Muscle layer of duodenum (tissue), 2 donors: ENCODE data around the gene WDR88.

ENCODE experiments used
- H3K27ac ChIP-seq: one replicate; pipeline ENCODE4 v1.7.0; 2013; ENCODE audit warnings: mild to moderate bottlenecking, low read length
- H3K27me3 ChIP-seq: one replicate; pipeline ENCODE4 v1.7.0; 2013; ENCODE audit warnings: low read depth, mild to moderate bottlenecking, control low read depth, low read length
- H3K36me3 ChIP-seq, 2 donors: one replicate each; pipeline ENCODE4 v1.7.0; 2013; ENCODE audit warnings: low read length in 2 of 2, control low read depth in 1 of 2, mild to moderate bottlenecking in 1 of 2; ENCODE audit not compliant: insufficient read depth in 2 of 2, control insufficient read depth in 1 of 2
- H3K4me1 ChIP-seq, 2 donors: one replicate each; pipeline ENCODE4 v1.7.0; 2013; ENCODE audit warnings: low read length in 2 of 2, mild to moderate bottlenecking in 2 of 2, control low read depth in 1 of 2, moderate library complexity in 1 of 2; ENCODE audit not compliant: insufficient read depth in 2 of 2, control insufficient read depth in 1 of 2
- H3K4me3 ChIP-seq, 2 donors: one replicate each; pipeline ENCODE4 v1.7.0; 2013; ENCODE audit warnings: low read length in 2 of 2, low read depth in 1 of 2, mild to moderate bottlenecking in 1 of 2
- H3K9me3 ChIP-seq, 2 donors: one replicate each; pipeline ENCODE4 v1.7.0; 2013; ENCODE audit warnings: low read length in 2 of 2, control low read depth in 1 of 2, mild to moderate bottlenecking in 1 of 2; ENCODE audit not compliant: control insufficient read depth in 1 of 2
- donor health status: healthy.

The WDR88 gene

DNA sequence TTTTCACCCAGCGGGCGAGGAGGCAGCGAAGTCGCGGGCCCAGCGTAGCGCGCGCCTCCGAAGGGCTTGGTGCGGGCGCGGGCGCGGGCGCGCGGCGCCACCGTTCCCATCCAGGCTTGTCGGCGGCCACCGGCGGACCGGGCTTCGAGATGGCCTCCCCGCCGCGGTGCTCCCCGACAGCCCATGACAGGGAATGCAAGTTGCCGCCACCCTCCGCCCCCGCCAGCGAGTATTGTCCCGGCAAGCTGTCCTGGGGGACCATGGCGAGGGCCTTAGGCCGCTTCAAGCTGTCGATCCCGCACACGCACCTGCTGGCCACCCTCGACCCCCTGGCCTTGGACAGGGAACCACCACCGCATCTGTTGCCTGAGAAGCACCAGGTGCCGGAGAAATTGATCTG, at the start of gene WDR88:
WDR88 (plus strand) TSS at position 94 of the 400 bp plus-strand sequence; CDS start at position 150, 56 bp downstream.
- Histone ChIP-seq H3K27ac (no peak within 1 kb of the TSS), H3K4me1 (peaks cover 0 to 3% of the 10 kb centered on the region in 2 donors), H3K4me3 (no peak within 1 kb of the TSS), H3K36me3 (peaks cover 9 to 35% of the 10 kb centered on the region in 2 donors), H3K9me3 (no peaks in the 10 kb centered on the region), H3K27me3 (no peaks in the 10 kb centered on the region)

DNA sequence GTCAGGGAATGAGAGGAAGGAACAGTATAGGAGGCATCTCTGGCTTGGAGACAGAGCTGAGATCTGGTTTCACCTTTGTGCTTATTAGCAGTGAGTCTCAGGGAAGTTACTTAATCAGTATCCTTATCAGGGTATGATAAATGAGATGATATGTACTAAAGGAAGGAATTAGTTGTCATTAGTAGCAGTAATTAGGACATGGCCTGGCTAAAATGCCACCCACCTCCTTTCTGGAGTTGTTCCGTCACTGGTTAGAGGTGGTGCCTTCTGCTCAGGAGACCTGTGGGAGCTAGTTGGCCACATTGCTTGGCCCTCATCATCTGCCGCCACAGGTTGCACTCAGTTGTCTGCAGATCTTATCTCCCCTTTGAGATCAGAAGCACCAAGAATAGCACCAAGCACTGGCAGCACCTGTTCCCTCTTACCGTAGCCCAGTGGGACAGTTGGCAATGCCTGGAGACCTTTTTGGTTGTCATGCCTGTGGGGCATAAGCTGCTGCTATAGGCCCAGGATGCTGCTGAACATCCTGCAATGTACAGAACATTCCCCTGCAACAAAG, 46.3 kb upstream of the WDR88 start:
- no peak overlapping the region for H3K27ac ChIP-seq
- H3K36me3 ChIP-seq = peaks cover 7 to 24% of the 10 kb centered on the region in 2 donors
- peaks cover 0 to 12% of the 10 kb centered on the region in 2 donors for H3K4me1 ChIP-seq
- no peaks in the 10 kb centered on the region for H3K9me3 ChIP-seq
- H3K27me3 ChIP-seq = no peaks in the 10 kb centered on the region
- no peak overlapping the region for H3K4me3 ChIP-seq

GRCh38 chr19:33086955-33087354, 45.0 kb upstream of the WDR88 start:
- H3K27ac ChIP-seq = no peak overlapping the region
- peaks cover 17 to 35% of the 10 kb centered on the region in 2 donors for H3K36me3 ChIP-seq
- no peak overlapping the region for H3K4me3 ChIP-seq
- H3K27me3 ChIP-seq = no peaks in the 10 kb centered on the region
- H3K4me1 ChIP-seq = peaks cover 0 to 6% of the 10 kb centered on the region in 2 donors
- H3K9me3 ChIP-seq = no peaks in the 10 kb centered on the region

- Histone ChIP-seq H3K4me1 (no peaks in the 10 kb centered on the region), H3K9me3 (no peaks in the 10 kb centered on the region), H3K36me3 (peaks cover 31 to 52% of the 10 kb centered on the region in 2 donors), H3K27ac (no peak overlapping the region), H3K27me3 (no peaks in the 10 kb centered on the region), H3K4me3 (no peak overlapping the region)
Observed at GRCh38 chr19:33089010-33089409, 42.9 kb upstream of the WDR88 start.

DNA sequence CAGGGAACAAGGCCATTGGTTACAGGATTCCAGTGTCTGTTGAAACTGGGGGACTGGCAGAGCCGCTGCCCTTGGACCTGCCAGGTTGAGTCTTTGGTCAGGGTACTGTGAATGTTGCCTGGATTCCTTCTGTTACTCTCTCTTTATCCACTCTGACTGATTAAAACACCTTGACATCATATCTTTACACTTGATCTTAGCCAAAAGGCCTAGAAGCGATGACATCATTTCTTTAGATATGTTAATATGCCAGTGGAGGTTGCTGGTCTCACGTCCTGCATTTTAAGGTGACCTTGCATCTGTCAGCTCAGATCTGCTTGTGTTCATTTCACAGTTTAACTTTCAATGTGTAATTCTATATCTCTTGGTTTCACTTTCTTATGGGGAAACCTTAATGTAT, 41.7 kb upstream of the WDR88 start:
- peaks cover 38 to 63% of the 10 kb centered on the region in 2 donors for H3K36me3 ChIP-seq

DNA sequence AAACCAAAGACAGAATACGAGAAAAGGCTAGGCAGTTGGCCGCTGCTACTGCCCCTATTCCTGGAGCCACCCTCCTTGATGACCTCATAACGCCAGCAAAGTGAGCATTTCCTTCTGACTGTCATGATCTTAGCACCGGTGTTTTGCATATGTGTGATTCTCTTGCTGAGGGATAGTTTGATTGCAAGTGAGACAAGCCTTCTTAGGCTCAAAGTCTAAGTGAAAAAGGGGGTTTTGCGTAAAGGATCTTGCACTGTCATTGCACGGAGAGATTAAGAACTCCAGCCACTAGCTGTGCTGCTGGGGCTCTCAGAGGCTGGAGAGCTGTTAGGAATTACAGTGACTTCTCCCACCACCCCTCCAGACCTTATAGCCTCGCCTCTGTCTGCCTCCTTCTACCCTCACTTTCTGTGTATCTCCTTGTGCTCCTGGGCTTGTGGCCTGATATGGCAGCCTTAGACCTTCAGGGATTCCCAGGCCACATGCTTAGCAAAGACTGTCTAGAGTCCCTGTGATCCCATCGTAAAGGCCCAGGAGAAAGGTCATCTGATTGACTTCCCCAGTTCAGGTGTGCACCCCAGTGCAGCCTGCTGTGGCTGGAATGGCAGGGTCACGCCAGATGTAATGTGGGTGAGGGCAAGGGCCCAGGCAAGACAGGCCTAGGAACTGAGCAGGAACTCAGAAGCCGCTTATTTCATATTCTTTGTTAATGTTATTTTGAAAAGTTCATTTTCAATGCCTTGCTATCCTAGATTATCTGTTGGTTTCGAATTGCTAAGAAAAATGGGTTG, 38.3 kb upstream of the WDR88 start:
- H3K27me3 ChIP-seq = no peaks in the 10 kb centered on the region
- H3K4me1 ChIP-seq = no peaks in the 10 kb centered on the region
- H3K27ac ChIP-seq = no peak overlapping the region
- no peak overlapping the region for H3K4me3 ChIP-seq
- peaks cover 61 to 87% of the 10 kb centered on the region in 2 donors for H3K36me3 ChIP-seq
- H3K9me3 ChIP-seq = no peaks in the 10 kb centered on the region

More for the DNA sequence above, 41.7 kb upstream of the WDR88 start:
- Histone ChIP-seq H3K27ac (no peak overlapping the region), H3K9me3 (no peaks in the 10 kb centered on the region), H3K4me3 (no peak overlapping the region), H3K27me3 (no peaks in the 10 kb centered on the region), H3K4me1 (no peaks in the 10 kb centered on the region)

GRCh38 chr19:33094436-33095067, 37.4 kb upstream of the WDR88 start:
- H3K27ac ChIP-seq = no peak overlapping the region
- H3K4me1 ChIP-seq = no peaks in the 10 kb centered on the region
- no peak overlapping the region for H3K4me3 ChIP-seq
- no peaks in the 10 kb centered on the region for H3K27me3 ChIP-seq
- no peaks in the 10 kb centered on the region for H3K9me3 ChIP-seq
- H3K36me3 ChIP-seq = peaks cover 62 to 81% of the 10 kb centered on the region in 2 donors

DNA sequence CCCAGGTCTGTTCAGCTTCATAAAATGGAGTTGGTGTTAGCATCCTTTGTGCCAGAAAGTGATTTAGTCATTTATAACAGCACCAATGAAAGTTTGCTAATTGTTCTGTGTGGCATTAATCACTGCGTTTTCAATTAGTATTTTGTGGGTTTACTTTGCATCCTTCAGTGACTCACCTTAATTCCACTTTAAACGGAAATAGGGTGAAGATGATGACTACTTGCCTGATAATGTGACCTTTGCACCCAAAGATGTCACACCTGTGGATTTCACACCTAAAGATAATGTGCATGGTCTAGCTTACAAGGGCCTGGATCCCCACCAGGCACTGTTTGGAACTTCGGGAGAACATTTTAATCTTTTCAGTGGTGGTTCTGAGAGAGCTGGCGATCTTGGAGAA, 35.9 kb upstream of the WDR88 start:
- H3K9me3 ChIP-seq = no peaks in the 10 kb centered on the region
- H3K27me3 ChIP-seq = no peaks in the 10 kb centered on the region
- H3K36me3 ChIP-seq = peaks cover 59 to 77% of the 10 kb centered on the region in 2 donors
- no peaks in the 10 kb centered on the region for H3K4me1 ChIP-seq
- no peak overlapping the region for H3K4me3 ChIP-seq
- H3K27ac ChIP-seq = no peak overlapping the region

GRCh38 chr19:33098055-33098534, 33.8 kb upstream of the WDR88 start:
- peaks cover 59 to 71% of the 10 kb centered on the region in 2 donors for H3K36me3 ChIP-seq
- H3K27me3 ChIP-seq = no peaks in the 10 kb centered on the region
- H3K27ac ChIP-seq = no peak overlapping the region
- no peaks in the 10 kb centered on the region for H3K4me1 ChIP-seq
- no peak overlapping the region for H3K4me3 ChIP-seq
- no peaks in the 10 kb centered on the region for H3K9me3 ChIP-seq

DNA sequence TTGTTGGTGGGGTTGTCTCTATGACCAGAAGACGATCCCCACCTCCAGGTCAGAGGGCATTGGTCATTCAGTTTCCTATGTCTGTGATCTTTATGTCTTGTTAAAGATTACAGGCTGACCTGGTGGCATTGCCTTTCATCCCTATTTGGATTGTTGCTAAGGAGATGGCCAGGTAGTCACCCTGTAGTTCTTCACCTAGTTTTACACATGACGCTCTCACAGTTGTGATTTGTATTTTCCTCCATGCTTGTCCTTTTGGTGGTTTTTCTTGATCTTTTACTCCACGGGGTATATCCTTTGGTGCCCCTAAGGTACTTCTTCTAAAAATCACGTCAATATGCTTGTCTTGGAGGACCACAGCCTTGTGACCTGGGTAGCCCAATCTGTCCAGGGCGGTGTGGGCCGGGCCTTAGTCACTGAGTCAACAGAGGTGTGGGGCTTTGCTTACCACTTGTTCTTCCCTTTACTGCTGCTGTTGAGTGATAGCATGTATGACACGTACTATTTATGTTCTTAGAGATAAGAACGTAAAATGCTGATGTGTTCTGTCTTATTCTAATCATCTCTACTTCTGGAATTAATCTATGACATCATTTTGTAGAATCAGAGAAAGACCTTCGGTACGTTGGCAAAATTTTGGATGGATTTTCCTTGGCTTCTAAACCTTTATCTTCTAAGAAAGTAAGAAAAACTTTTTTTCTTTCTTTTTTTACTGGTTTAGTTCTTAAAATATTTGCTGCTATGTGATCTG, 30.8 kb upstream of the WDR88 start:
- Histone ChIP-seq H3K27me3 (no peaks in the 10 kb centered on the region), H3K36me3 (peaks cover 43 to 56% of the 10 kb centered on the region in 2 donors), H3K27ac (no peak overlapping the region), H3K4me1 (no peaks in the 10 kb centered on the region), H3K9me3 (no peaks in the 10 kb centered on the region), H3K4me3 (no peak overlapping the region)

GRCh38 chr19:33102893-33103292, 29.0 kb upstream of the WDR88 start:
- Histone ChIP-seq H3K27me3 (no peaks in the 10 kb centered on the region), H3K4me1 (no peaks in the 10 kb centered on the region), H3K9me3 (no peaks in the 10 kb centered on the region), H3K36me3 (peaks cover 45 to 57% of the 10 kb centered on the region in 2 donors), H3K4me3 (no peak overlapping the region), H3K27ac (no peak overlapping the region)
